ENCODE data around the gene TMEM59. TPM values are rescaled to one million over a fixed set of nuclear protein-coding genes. Genes with fewer than 3 reads are reported as not detected.

TMEM59 gene
- total RNA-seq, 1 experiment from 2014 or later: 121 TPM

DNA sequence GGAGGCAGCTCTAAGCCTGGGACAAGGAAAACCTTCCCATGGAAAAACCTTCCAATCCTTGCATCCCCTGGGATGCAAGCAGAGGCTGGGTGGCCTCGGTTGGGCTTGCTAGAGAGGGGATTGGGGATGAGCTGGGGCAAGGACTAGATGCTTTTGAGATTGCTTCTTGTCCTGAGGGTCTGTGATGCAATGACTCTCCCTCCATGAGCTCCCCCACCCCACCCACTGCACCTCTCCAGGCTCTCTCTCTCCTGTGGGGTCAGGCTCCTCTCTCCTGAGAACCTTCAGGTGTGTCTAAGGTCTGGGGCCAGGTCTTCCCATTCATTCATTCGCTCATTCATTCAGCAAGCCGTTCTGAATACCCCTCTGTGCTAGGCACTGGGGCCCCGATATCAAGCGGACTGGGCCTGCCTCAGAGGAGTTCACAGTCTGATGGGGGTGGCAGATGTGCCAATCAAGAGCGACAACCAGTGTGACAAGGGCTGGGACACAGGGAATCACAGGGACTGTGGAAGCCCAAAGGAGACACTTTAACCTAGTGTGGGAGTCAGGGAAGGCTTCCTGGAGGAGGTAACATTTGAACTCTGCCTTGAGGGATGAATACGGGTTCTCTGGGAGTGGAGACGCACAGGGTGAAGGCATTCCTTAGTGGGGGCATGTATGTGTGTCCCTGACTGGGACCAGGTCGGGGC lies 41.5 kb downstream of the TMEM59 start:
- TF ChIP-seq JUND (IDR thresholded peaks at IDR 0.05): no peak
- no peak for TF ChIP-seq POLR2A (IDR thresholded peaks at IDR 0.05; ENCODE audit: borderline replicate concordance, extremely low read depth, insufficient read depth, insufficient read length)
- TF ChIP-seq CEBPB (IDR thresholded peaks at IDR 0.05; ENCODE audit: low read depth): no peak
- no peak for TF ChIP-seq ZFX (IDR thresholded peaks at IDR 0.05)
- TF ChIP-seq, protein P1, sequence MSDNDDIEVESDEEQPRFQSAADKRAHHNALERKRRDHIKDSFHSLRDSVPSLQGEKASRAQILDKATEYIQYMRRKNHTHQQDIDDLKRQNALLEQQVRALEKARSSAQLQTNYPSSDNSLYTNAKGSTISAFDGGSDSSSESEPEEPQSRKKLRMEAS (IDR thresholded peaks at IDR 0.05): no peak
- no peak for TF ChIP-seq EZH2phosphoT487 (IDR thresholded peaks at IDR 0.05; ENCODE audit: borderline replicate concordance)
- no peak for TF ChIP-seq RAD21 (IDR thresholded peaks at IDR 0.05; ENCODE audit: low read depth)
- TF ChIP-seq, protein P2, sequence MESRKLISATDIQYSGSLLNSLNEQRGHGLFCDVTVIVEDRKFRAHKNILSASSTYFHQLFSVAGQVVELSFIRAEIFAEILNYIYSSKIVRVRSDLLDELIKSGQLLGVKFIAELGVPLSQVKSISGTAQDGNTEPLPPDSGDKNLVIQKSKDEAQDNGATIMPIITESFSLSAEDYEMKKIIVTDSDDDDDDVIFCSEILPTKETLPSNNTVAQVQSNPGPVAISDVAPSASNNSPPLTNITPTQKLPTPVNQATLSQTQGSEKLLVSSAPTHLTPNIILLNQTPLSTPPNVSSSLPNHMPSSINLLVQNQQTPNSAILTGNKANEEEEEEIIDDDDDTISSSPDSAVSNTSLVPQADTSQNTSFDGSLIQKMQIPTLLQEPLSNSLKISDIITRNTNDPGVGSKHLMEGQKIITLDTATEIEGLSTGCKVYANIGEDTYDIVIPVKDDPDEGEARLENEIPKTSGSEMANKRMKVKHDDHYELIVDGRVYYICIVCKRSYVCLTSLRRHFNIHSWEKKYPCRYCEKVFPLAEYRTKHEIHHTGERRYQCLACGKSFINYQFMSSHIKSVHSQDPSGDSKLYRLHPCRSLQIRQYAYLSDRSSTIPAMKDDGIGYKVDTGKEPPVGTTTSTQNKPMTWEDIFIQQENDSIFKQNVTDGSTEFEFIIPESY (IDR thresholded peaks at IDR 0.05; ENCODE audit: extremely low read depth, insufficient replicate concordance, low read length): no peak
- TF ChIP-seq EGR1 (IDR thresholded peaks at IDR 0.05; ENCODE audit: low read depth): no peak
- TF ChIP-seq YY1 (IDR thresholded peaks at IDR 0.05; ENCODE audit: extremely low read depth, insufficient replicate concordance, low read depth, low read length): no peak
- TF ChIP-seq TCF7L2 (IDR thresholded peaks at IDR 0.05; ENCODE audit: borderline replicate concordance, extremely low read depth, insufficient read depth, insufficient read length): no peak
- no peak for TF ChIP-seq ELF1 (IDR thresholded peaks at IDR 0.05; ENCODE audit: borderline replicate concordance, low read depth)
- TF ChIP-seq CBX3 (IDR thresholded peaks at IDR 0.05; ENCODE audit: low read depth): no peak
- TF ChIP-seq, protein P3, sequence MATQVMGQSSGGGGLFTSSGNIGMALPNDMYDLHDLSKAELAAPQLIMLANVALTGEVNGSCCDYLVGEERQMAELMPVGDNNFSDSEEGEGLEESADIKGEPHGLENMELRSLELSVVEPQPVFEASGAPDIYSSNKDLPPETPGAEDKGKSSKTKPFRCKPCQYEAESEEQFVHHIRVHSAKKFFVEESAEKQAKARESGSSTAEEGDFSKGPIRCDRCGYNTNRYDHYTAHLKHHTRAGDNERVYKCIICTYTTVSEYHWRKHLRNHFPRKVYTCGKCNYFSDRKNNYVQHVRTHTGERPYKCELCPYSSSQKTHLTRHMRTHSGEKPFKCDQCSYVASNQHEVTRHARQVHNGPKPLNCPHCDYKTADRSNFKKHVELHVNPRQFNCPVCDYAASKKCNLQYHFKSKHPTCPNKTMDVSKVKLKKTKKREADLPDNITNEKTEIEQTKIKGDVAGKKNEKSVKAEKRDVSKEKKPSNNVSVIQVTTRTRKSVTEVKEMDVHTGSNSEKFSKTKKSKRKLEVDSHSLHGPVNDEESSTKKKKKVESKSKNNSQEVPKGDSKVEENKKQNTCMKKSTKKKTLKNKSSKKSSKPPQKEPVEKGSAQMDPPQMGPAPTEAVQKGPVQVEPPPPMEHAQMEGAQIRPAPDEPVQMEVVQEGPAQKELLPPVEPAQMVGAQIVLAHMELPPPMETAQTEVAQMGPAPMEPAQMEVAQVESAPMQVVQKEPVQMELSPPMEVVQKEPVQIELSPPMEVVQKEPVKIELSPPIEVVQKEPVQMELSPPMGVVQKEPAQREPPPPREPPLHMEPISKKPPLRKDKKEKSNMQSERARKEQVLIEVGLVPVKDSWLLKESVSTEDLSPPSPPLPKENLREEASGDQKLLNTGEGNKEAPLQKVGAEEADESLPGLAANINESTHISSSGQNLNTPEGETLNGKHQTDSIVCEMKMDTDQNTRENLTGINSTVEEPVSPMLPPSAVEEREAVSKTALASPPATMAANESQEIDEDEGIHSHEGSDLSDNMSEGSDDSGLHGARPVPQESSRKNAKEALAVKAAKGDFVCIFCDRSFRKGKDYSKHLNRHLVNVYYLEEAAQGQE (IDR thresholded peaks at IDR 0.05; ENCODE audit: low read depth): no peak
- no peak for TF ChIP-seq ZNF274 (IDR thresholded peaks at IDR 0.05; ENCODE audit: low read depth, low read length)
- Histone ChIP-seq H3K27ac (ENCODE audit: low read depth, low read length) (no peak overlapping the region), H2AFZ (ENCODE audit: low read depth, low read length, poor library complexity, severe bottlenecking) (no peak overlapping the region), H3K9ac (ENCODE audit: low read length) (no peak overlapping the region), H3K9me3 (ENCODE audit: control insufficient read depth in 1 of 2, insufficient read depth in 1 of 2, low read depth in 1 of 2, low read length in 2 of 2) (no peaks in the 10 kb centered on the region), H3K27me3 (ENCODE audit: insufficient read depth, low read length) (no peaks in the 10 kb centered on the region), H3K4me3 (replicated peaks in 1 of 2; ENCODE audit: low read depth in 1 of 2, low read length in 2 of 2) (no peak overlapping the region), H3K4me1 (ENCODE audit: control insufficient read depth in 1 of 2, insufficient read depth in 2 of 2, low read length in 2 of 2) (peaks cover 20% of the 10 kb centered on the region in 2 experiments), H3K9me2 (ENCODE audit: insufficient read depth) (no peaks in the 10 kb centered on the region), H3K36me3 (ENCODE audit: control insufficient read depth in 1 of 2, insufficient read depth in 2 of 2, low read length in 2 of 2) (no peaks in the 10 kb centered on the region), H4K20me1 (ENCODE audit: insufficient read depth) (no peaks in the 10 kb centered on the region), H3K4me2 (ENCODE audit: low read length) (no peak overlapping the region), H3K79me2 (ENCODE audit: insufficient read depth, low read length) (no peaks in the 10 kb centered on the region)
- CTCF ChIA-PET: no interaction called here
- intact Hi-C loops (cut with micrococcal nuclease): no loop called here
- ATAC-seq: no peak
- no TSS peak for BruUV-seq (replicated peaks)
- POLR2A ChIA-PET: no interaction called here
- no peak for DNase-seq (ENCODE audit: low read depth, low spot score)
- RAD21 ChIA-PET (ENCODE audit: low non-redundant PET in 1 of 2, low total read pairs in 2 of 2, uncharacterized antibody in 2 of 2, unreplicated experiment in 2 of 2): no interaction called here
